ENCODE measurements around the gene SWI5.

Gene SWI5

GRCh38 chr9:128252317-128253139 lies 23.5 kb upstream of the SWI5 start:
- no peak for DNase-seq

- no peak for DNase-seq
These were observed 22.7 kb upstream of the SWI5 start for GRCh38 chr9:128253140-128253990.

GRCh38 chr9:128253991-128254346 lies 22.1 kb upstream of the SWI5 start:
- no peak for DNase-seq

- DNase-seq: no peak
These were observed 21.7 kb upstream of the SWI5 start for GRCh38 chr9:128254362-128254761.

- peak; percentile 62 for DNase-seq
These were observed 21.0 kb upstream of the SWI5 start for GRCh38 chr9:128254855-128255759.

GRCh38 chr9:128257086-128257825 lies 18.8 kb upstream of the SWI5 start:
- no peak for DNase-seq

- DNase-seq: no peak
These were observed 18.2 kb upstream of the SWI5 start for GRCh38 chr9:128257907-128258306.

- DNase-seq: no peak
These were observed 17.8 kb upstream of the SWI5 start for GRCh38 chr9:128258326-128258725.

- no peak for DNase-seq
These were observed 16.9 kb upstream of the SWI5 start for GRCh38 chr9:128259156-128259555.

- DNase-seq: no peak
These were observed 15.7 kb upstream of the SWI5 start for GRCh38 chr9:128260340-128260739.

- no peak for DNase-seq
These were observed 13.4 kb upstream of the SWI5 start for GRCh38 chr9:128262687-128263086.

- no peak for DNase-seq
These were observed 10.7 kb upstream of the SWI5 start for GRCh38 chr9:128265348-128265847.

- no peak for DNase-seq
These were observed 9.0 kb upstream of the SWI5 start for GRCh38 chr9:128266868-128267590.

- no peak for DNase-seq
These were observed 5.0 kb upstream of the SWI5 start for GRCh38 chr9:128271112-128271511.

- DNase-seq: no peak
These were observed 4.6 kb upstream of the SWI5 start for GRCh38 chr9:128271512-128271911.

GRCh38 chr9:128274245-128274644 lies 1.8 kb upstream of the SWI5 start:
- no peak for DNase-seq

- DNase-seq: no peak
These were observed 673 bp upstream of the SWI5 start, which contains the start of gene GOLGA2 for GRCh38 chr9:128275198-128276007. Gene GOLGA2, minus strand, starts transcription at chr9:128276007. Its CDS starts 31 bp downstream, at chr9:128275976.

- no peak for DNase-seq
These were observed 646 bp downstream of the SWI5 start for GRCh38 chr9:128276574-128277270.

Measured in activated T-cell treated with anti-CD3 and anti-CD28 coated beads, Interleukin-2, amount 50 U/mL, for 1 hour (primary cell).